HG03139 (cell line): Measurements from ENCODE around the gene TRNP1.

Experiments used
- ATAC-seq: cut with Tn5 transposase; IDR thresholded peaks from one replicate; pipeline ENCODE4 v1.9.1; 2021; ENCODE audit not compliant: unreplicated experiment

Gene TRNP1

GRCh38 chr1:27025718-27026117 lies 32.2 kb downstream of the TRNP1 start:
- ATAC-seq: no peak

- ATAC-seq: no peak
Measured at GRCh38 chr1:27026621-27027574, 33.4 kb downstream of the TRNP1 start.

DNA sequence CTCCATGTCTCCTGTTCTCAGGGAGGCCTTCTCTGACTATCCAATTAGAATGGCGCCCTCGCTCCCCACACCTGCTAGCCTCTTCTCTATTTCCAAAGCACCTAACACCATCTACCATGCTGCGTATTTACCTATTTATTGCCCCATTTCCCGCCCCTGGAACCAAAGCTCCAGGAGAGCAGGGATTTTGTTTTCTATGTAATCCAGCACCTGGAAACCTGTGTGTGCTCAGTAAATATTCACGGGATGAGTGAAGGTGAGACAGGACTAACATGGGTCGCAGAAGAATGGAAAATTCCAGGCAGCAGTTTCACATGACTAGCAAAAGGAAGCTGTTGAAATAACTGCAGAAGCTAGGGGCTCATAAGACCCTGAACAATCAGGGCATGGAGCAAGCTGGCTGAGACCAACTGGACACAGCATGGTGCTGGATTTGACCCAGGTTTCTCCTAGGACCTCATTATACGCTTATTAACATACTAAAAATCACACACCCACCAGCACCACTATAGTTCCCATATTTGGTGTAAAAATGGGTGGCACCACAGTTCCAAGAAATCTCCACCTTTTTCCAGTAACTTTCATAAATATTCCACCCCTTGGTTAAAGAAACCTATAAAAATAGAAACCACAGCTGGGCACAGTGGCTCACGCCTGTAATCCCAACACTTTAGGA lies 34.2 kb downstream of the TRNP1 start:
- ATAC-seq: no peak

DNA sequence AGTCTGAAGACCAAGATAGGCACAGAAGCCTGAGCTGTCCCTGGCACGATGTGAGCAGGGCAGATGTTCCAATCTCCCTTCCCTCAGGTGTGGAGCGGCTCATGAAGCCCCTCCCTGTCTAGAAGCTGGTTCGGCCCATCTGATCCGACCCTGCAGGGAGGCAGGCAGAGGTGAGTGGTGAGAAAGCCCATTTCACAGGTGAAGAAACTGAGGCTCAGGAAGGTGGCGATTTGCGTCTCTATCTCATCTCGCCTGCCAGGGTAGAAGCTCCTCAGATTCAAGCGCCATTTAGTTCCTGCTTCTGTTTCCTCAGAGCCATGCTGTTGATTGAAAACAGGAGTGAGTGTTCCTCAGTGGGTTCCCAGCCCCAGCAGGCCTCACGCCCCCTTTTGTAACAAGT lies 36.0 kb downstream of the TRNP1 start:
- no peak for ATAC-seq

DNA sequence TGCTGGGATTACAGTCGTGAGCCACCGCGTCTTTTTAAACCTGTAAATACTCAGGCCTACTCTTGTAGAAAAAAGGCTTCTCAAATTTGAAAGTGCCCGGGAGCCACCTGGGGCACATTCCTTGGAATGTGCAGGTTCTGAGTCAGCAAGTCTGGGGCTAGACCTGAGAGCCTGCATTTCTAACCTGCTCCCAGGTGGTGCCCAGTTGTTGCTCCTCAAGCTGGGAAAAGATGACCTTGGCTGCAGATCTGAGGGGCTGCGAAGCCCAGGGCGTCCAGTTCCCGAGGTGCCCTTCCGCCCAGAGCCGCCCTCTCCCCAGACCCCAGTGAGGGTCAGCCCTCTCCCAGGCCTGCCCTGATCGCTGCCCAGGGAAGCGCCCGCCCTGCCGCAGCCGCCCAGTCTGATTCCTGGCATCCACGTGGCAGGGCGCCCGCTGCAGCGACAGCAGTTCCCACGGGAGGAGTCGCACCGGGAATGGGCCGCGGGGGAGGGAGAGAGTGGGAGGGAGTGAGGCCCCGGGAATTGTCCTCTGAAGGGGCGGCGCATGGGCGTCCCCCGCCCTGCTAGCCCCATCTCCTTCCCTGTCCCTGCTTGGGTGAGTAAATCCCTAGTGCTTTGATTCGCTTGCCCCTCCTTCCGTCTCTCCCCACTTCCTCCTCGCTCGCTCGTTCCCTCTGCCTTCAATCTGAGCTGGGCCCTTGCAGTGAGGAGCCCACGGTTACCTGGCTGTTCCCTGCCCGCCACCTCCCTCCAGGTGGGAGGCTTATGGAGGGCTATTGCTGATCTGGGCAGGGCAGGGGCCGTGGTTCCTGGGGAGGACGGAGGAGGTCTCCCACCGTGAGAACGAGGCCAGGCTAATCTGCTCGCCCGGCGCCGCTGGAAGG lies 38.0 kb downstream of the TRNP1 start:
- ATAC-seq: no peak

GRCh38 chr1:27032119-27032461 lies 38.6 kb downstream of the TRNP1 start:
- no peak for ATAC-seq

- no peak for ATAC-seq
Measured at GRCh38 chr1:27033043-27033746, 39.7 kb downstream of the TRNP1 start.

- ATAC-seq: no peak
Measured at GRCh38 chr1:27035344-27035743, 41.9 kb downstream of the TRNP1 start.

DNA sequence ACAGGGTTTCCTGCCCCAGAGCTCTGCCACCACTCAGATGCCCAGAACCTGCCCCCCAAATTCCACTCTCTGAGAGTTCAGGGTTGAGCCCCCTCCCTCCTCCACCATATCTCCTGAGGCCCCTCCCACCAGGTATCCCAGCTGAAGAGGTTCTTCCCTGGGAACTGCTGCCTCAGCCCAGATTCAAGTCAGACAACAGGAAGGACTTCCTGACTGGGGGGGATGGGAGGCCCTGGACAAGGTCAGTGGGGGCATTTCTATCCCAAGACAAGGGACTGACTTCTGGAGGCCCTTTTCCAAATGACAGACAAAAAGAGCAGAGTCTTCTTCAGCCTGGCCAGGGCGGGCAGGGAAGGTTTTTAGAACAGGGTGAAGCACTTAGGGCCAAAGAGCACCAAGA lies 43.2 kb downstream of the TRNP1 start:
- ATAC-seq: no peak

DNA sequence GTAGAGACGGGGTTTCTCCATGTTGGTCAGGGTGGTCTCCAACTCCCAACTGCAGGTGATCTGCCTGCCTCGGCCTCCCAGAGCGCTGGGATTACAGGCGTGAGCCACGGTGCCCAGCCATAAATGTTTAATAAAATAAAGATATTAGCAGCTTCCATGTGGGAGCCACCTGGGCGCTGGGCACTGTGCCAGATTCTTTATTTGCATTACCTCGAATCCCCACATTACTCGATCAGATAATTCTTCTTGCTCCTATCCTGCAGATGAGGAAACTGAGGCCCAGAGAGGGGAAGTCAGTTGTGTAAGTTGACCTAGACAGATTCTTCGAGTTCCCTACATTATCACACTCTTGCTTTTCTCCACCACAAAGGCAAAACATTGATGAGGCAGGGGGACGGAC lies 44.0 kb downstream of the TRNP1 start:
- ATAC-seq: no peak

DNA sequence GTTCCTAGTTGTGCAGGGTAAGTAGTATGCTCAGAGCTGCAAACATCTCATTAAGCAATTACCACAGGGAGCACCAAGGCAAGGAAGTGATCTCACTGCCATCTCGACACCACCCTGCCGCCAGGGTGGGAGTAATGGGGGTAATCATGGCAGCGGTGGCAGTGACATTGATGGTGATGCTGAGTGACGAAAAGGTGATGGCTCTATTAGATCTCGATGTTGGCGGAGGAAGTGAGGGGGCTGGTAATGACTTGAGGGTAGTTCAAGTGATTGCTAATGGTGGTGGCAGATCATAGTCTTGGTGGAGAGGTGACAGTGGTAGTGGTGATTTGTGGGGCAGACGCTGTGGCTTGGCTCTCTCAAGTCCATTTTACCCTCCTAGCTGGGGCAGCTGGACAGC lies 44.5 kb downstream of the TRNP1 start:
- no peak for ATAC-seq

DNA sequence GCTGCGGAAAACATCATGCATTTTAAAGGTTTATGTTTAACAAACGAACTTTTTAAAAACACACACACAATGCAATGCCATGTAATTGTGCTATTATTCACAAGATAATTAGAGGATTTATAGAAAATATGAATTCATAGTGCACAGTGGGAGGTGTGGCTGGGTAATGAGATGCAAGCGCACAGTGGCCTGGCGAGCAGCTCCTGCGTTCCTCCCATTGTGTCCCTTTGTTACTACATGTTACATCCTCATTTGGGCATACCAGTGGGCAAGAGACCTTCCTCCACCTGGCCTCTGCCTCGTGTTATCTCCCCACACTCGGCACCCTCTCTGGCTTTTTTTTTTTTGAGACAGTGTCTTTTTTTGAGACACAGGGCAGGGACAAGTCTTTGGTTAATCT lies 49.2 kb downstream of the TRNP1 start:
- no peak for ATAC-seq

DNA sequence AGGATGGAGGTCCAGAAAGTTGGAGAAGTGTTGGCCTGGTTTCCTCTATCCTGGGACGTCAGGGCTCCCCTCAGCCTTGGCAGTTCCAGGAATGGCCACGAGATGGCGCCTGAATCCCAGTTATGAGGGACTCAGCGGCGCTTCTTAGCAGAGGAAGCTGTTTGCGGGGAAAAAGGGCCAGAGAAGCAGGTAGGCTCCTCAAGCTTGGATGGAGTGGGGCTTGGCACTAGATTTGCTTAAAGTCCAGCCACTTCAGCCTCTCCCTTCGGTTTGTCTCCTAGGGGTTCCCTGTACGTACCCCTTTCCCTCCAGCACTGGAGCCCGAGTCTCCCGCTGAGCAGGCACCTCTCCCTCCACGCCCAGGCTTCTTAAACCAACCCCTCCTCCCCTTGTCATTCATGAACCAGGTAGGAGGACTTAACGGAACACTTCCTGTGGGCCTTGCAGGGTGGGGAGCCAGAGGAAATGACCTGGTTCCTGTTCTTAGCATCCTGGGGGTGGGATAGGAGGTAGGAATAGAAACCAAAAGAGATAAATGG lies 51.2 kb downstream of the TRNP1 start:
- no peak for ATAC-seq

- ATAC-seq: no peak
Measured at GRCh38 chr1:27045973-27046558, 52.6 kb downstream of the TRNP1 start.

DNA sequence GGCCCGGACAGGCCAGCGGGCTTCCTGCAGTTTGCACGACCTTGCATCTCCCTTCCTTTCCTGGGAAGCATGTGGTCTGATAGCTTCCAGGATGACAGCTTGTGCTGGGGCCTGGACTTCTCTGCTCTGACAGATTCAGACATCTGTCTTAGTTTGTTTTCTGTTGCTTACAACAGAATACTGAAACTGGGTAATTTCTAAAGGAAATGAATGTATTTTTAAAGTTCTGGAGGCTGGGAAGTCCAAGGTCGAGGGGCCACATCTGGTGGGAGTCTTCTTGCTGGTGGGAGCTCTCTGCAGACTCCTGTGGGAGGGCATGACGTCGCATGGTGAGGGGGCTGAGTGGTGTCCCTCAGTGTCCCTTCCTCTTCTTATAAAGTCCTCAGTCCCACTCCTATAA lies 54.4 kb downstream of the TRNP1 start:
- ATAC-seq: no peak

GRCh38 chr1:27049100-27049499 lies 55.6 kb downstream of the TRNP1 start:
- ATAC-seq: no peak

DNA sequence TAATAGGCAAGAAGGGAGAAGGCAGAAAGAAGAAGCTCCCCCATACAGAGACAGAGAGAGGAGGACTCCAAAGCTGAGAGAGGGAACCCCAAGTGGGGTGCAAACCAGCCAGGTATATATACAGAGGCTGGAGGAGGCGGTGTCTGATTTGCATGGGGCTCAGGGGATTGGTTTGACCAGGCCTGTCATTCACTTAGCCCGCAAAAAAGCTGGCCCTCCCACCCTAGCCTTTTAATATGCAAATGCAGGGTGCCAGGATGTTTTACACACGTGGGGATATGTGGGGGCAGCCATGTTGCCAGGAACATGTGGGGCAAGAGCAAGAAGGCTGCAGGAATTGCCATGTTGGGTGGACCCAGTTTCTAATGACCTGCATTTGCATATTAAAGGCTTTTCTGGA lies 56.1 kb downstream of the TRNP1 start:
- no peak for ATAC-seq
